ENCODE results near the gene HOXD3. TPM values are rescaled to one million over a fixed set of nuclear protein-coding genes. Genes with fewer than 3 reads are reported as not detected.

The HOXD3 gene
- total RNA-seq, 4 donors from 2014 or later: 1.8 to 2.7 (median 2.2) TPM

GRCh38 chr2:176128982-176129796, 27.9 kb upstream of the HOXD3 start, which contains the start of gene HOXD8:
TSS of gene HOXD8 (plus strand) at chr2:176129705. CDS start at chr2:176130367, 662 bp downstream.
- WGBS, 2 donors (ENCODE audit: low coverage in 1 of 2): 5% methylated on average over 8 of the region's 64 CpGs; no CpG with 5 or more reads in 1 of the 2 donors
- peak within 1 kb of the TSS; percentile 26 to 57 for H3K4me3 ChIP-seq
- no peaks in the 10 kb centered on the region for H3K9me3 ChIP-seq
- H3K27me3 ChIP-seq: peaks cover 100% of the 10 kb centered on the region
- peak; percentile 37 for ATAC-seq
- TF ChIP-seq, protein P1, sequence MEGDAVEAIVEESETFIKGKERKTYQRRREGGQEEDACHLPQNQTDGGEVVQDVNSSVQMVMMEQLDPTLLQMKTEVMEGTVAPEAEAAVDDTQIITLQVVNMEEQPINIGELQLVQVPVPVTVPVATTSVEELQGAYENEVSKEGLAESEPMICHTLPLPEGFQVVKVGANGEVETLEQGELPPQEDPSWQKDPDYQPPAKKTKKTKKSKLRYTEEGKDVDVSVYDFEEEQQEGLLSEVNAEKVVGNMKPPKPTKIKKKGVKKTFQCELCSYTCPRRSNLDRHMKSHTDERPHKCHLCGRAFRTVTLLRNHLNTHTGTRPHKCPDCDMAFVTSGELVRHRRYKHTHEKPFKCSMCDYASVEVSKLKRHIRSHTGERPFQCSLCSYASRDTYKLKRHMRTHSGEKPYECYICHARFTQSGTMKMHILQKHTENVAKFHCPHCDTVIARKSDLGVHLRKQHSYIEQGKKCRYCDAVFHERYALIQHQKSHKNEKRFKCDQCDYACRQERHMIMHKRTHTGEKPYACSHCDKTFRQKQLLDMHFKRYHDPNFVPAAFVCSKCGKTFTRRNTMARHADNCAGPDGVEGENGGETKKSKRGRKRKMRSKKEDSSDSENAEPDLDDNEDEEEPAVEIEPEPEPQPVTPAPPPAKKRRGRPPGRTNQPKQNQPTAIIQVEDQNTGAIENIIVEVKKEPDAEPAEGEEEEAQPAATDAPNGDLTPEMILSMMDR (IDR thresholded peaks at IDR 0.05): no peak
- TF ChIP-seq POLR2AphosphoS5 (IDR thresholded peaks at IDR 0.05): no peak
- no peak for TF ChIP-seq POLR2A (IDR thresholded peaks at IDR 0.05)
- TF ChIP-seq EP300 (IDR thresholded peaks at IDR 0.05): no peak
- H3K36me3 ChIP-seq: no peaks in the 10 kb centered on the region
- H3K27ac ChIP-seq: peak within 1 kb of the TSS in 3 of 4 donors; percentile 68 to 84 (median 77)
- H3K4me1 ChIP-seq: peaks cover 0 to 45% (median 9%) of the 10 kb centered on the region in 3 donors

GRCh38 chr2:176129813-176130146, 27.3 kb upstream of the HOXD3 start:
- no CpG with 5 or more reads among the region's 43 CpGs for WGBS, 2 donors (ENCODE audit: low coverage in 1 of 2)
- Histone ChIP-seq H3K4me1 (peaks cover 0 to 45% (median 9%) of the 10 kb centered on the region in 3 donors), H3K36me3 (no peaks in the 10 kb centered on the region), H3K27me3 (peaks cover 100% of the 10 kb centered on the region), H3K27ac (peak overlapping the region in 3 of 4 donors; percentile 68 to 84 (median 77)), H3K9me3 (no peaks in the 10 kb centered on the region), H3K4me3 (peak overlapping the region; percentile 13 to 57)
- TF ChIP-seq, protein P1 (IDR thresholded peaks at IDR 0.05): no peak
- TF ChIP-seq EP300 (IDR thresholded peaks at IDR 0.05) (no peak), POLR2AphosphoS5 (IDR thresholded peaks at IDR 0.05) (no peak), POLR2A (IDR thresholded peaks at IDR 0.05) (no peak)
- ATAC-seq: no peak

DNA sequence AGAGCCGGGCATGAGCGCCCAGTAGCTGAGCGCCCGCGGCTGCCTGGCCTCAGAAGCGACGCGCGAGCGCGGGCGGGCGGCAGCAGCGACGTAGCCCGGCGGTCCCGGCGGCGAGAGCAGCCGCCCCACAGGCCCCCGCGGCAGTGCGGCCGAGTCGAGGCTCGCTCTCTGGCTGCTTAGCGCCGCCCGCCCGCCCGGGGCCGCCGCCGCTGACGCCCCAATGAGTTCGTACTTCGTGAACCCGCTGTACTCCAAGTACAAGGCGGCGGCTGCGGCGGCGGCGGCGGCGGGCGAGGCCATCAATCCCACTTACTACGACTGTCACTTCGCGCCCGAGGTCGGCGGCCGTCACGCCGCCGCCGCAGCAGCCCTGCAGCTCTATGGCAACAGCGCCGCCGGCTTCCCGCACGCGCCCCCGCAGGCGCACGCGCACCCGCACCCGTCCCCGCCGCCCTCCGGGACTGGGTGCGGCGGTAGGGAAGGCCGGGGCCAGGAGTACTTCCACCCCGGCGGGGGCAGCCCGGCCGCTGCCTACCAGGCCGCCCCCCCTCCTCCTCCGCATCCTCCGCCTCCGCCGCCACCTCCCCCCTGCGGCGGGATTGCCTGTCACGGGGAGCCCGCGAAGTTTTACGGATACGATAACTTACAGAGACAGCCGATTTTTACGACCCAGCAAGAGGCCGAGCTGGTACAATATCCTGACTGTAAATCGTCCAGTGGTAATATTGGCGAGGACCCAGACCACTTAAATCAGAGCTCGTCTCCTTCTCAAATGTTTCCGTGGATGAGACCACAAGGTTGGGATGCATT, 26.8 kb upstream of the HOXD3 start:
- H3K27me3 ChIP-seq: peaks cover 100% of the 10 kb centered on the region
- peak overlapping the region; percentile 26 to 57 for H3K4me3 ChIP-seq
- 9 to 12% methylated on average over 6 to 9 of the region's 100 CpGs for WGBS, 2 donors (ENCODE audit: low coverage in 1 of 2)

GRCh38 chr2:176130957-176131847, 25.9 kb upstream of the HOXD3 start:
- WGBS, 2 donors (ENCODE audit: low coverage in 1 of 2): 10 to 14% methylated on average over 13 to 15 of the region's 15 CpGs
- no peak for TF ChIP-seq POLR2A (IDR thresholded peaks at IDR 0.05)
- no peak for TF ChIP-seq POLR2AphosphoS5 (IDR thresholded peaks at IDR 0.05)
- TF ChIP-seq, protein P1 (IDR thresholded peaks at IDR 0.05): no peak
- no peak for TF ChIP-seq EP300 (IDR thresholded peaks at IDR 0.05)

More for the DNA sequence above, 26.8 kb upstream of the HOXD3 start:
- Histone ChIP-seq H3K9me3 (no peaks in the 10 kb centered on the region), H3K36me3 (no peaks in the 10 kb centered on the region), H3K4me1 (peaks cover 0 to 45% (median 9%) of the 10 kb centered on the region in 3 donors), H3K27ac (peak overlapping the region in 3 of 4 donors; percentile 68 to 84 (median 77))
- peak; percentile 52 for ATAC-seq
- TF ChIP-seq, protein P1 (IDR thresholded peaks at IDR 0.05): no peak
- no peak for TF ChIP-seq EP300 (IDR thresholded peaks at IDR 0.05)
- no peak for TF ChIP-seq POLR2AphosphoS5 (IDR thresholded peaks at IDR 0.05)
- TF ChIP-seq POLR2A (IDR thresholded peaks at IDR 0.05): peak in 1 of 2 donors; percentile 5

More at GRCh38 chr2:176130957-176131847, 25.9 kb upstream of the HOXD3 start:
- Histone ChIP-seq H3K27ac (peak overlapping the region in 3 of 4 donors; percentile 68 to 84 (median 77)), H3K4me3 (peak overlapping the region in 1 of 2 donors; percentile 57), H3K27me3 (peaks cover 100% of the 10 kb centered on the region), H3K9me3 (no peaks in the 10 kb centered on the region), H3K4me1 (peaks cover 0 to 48% (median 9%) of the 10 kb centered on the region in 3 donors), H3K36me3 (no peaks in the 10 kb centered on the region)
- ATAC-seq: no peak

Measured in gastroesophageal sphincter (tissue), 4 donors.